GM18907 (cell line): ENCODE measurements around the gene NXPE4.
"Not testable (repeated sequence)": the region's sequence is repeated elsewhere in the genome, so short reads cannot be mapped to it uniquely, and the experiment has no call there.

Experiments
- ATAC-seq: cut with Tn5 transposase; IDR thresholded peaks from one replicate; pipeline ENCODE4 v1.9.1; 2021; ENCODE audit warnings: mild to moderate bottlenecking, moderate library complexity; ENCODE audit not compliant: unreplicated experiment

The NXPE4 gene

DNA sequence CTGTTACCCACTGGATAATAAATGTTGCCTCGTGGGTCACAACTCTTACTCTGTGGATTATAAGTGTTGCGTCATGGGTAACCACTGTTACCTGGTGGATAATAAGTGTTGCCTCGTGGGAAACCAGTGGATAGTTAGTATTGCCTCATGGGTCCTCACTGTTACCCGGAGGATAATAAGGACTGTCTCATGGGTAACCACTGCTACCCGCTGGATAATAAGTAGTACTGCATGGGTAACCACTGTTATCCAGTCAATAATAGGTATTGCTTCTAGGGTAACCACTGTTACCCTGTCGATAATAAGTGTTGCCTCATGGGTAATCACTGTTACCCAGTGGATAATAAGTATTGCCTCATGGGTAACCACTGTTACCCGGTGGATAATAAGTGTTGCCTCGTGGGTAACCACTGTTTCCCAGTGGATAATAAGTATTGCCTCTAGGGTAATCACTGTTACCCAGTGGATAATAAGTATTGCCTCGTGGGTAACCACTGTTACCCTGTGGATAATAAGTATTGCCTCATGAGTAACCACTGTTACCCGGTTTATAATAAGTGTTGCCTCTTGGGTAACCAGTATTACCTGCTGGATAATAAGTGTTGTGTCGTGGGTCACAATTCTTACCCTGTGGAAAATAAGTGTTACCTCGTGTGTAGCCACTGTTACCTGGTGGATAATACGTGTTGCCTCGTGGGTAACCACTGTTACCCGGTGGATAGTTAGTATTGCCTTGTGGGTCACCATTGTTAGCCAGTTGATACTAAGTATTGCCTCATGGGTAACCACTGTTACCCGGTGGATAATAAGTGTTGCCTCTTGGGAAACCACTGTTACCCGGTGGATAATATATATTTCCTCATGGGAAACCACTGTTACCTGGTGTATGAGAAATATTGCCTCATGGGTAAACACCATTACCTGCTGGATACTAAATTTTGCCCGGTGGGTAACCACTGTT is 15.7 kb upstream of the NXPE4 start:
- no peak for ATAC-seq

DNA sequence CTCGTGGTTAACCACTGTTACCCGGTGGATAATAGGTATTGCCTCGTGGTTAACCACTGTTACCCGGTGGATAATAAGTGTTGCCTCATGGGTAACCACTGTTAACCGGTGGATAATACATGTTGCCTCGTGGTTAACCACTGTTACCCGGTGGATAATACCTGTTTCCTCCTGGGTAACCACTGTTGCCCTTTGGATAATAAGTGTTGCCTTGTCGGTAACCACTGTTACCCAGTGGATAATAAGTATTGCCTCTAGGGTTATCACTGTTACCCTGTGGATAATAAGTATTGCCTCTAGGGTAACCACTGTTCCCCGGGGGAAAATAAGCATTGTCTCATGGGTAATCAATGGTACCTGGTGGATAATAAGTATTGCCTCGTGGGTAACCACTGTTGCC is 15.0 kb upstream of the NXPE4 start:
- no peak for ATAC-seq

DNA sequence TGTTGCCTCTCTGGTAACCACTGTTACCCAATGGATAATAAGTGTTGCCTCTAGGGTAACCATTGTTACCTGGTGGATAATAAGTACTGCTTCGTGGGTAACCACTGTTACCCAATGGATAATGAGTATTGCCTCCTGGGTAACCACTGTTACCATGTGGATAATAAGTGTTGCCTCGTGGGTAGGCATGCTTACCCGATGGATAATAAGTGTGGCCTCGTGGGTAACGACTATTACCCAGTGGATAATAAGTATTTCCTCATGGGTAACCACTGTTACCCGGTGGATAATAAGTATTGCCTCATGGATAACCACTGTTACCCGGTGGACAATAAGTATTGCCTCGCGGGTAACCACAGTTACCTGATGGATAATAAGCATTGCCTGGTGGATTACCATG is 13.8 kb upstream of the NXPE4 start:
- ATAC-seq, result no peak

- not testable (repeated sequence) for ATAC-seq
Measured at GRCh38 chr11:114608605-114609004, 13.0 kb upstream of the NXPE4 start.

DNA sequence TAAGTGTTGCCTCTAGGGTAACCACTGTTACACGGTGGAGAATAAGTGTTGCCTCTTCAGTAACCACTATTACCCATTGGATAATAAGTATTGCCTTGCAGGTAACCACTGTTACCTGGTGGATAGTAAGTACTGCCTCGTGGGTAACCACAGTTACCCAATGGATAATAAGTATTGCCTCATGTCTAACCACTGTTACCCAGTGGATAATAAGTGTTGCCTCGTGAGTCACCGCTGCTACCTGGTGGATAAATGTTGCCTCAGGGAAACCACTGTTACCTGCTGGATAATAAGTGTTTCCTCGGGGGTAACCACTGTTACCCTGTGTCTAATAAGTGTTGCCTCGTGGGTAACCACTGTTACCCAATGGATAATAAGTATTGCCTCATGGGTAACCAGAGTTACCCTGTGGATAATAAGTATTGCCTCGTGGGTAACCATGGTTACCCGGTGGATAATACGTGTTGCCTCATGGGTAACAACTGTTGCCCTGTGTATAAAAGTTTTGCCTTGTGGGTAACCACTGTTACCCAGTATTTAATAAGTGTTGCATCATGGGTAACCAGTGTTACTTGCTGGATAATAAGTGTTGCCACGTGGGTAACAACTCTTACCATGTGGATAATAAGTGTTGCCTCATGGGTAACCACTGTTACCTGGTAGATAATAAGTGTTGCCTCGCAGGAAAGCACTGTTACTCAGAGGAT is 12.3 kb upstream of the NXPE4 start:
- ATAC-seq, result no peak

DNA sequence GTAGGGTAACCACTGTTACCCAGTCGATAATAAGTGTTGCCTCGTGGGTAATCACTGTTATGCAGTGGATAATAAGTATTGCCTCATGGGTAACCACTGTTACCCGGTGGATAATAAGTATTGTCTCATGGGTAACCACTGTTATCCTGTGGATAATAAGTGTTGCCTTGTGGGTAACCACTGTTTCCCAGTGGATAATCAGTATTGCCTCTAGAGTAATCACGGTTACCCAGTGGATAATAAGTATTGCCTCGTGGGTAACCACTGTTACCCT is 11.2 kb upstream of the NXPE4 start:
- ATAC-seq, result not testable (repeated sequence)

GRCh38 chr11:114606003-114606801 is 10.6 kb upstream of the NXPE4 start:
- ATAC-seq, result peak; percentile 33

DNA sequence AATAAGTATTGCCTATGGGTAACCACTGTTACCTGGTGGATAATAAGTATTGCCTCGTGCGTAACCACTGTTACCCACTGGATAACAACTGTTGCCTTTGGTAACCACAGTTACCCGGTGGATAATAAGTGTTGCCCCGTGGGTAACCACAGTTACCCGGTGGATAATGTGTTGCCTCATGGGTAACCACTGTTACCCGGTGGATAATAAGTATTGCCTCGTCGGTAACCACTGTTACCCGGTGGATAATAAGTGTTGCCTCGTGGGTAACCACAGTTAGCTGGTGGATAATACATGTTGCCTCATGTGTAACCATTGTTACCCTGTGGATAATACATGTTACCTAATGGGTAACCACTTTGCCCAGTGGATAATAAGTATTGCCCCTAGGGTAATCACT is 9.8 kb upstream of the NXPE4 start:
- ATAC-seq, result no peak

DNA sequence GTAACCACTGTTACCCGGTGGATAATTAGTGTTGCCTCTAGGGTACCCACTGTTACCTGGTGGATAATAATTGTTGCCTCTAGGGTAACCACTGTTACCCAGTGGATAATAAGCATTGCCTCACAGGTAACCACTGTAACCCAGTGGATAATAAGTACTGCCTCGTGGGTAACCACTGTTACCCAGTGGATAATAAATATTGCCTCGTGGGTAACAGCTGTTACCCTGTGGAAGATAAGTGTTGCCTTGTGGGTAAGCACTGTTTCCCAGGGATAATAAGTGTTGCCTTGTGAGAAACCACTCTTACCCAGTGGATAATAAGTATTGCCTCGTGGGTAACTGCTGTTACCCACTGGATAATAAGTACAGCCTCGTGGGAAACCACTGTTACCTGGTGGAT is 9.3 kb upstream of the NXPE4 start:
- no peak for ATAC-seq

DNA sequence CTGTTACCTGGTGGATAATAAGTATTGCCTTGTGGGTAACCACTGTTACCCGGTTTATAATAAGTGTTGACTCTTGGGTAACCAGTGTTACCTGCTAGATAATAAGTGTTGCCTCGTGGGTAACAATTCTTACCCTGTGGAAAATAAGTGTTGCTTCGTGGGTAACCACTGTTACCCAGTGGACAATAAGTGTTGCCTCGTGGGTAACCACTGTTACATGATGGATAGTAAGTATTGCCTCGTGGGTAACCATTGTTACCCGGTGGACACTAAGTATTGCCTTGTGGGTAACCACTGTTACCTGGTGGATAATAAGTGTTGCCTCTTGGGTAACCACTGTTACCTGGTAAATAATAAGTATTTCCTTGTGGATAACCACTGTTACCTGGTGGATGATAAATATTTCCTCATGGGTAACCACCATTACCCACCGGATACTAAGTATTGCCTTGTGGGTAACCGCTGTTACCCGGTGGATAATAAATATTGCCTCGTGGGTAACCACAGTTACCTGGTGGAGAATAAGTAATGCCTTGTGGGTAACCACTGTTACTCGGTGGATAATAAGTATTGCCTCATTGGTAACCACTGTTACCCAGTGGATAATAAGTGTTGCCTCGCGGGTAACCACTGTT is 8.7 kb upstream of the NXPE4 start:
- no peak for ATAC-seq

GRCh38 chr11:114603151-114603550 is 7.6 kb upstream of the NXPE4 start:
- ATAC-seq, result not testable (repeated sequence)

GRCh38 chr11:114598461-114598860 is 2.9 kb upstream of the NXPE4 start:
- peak; percentile 46 for ATAC-seq

GRCh38 chr11:114596175-114596919 is 761 bp upstream of the NXPE4 start:
- ATAC-seq, result no peak

GRCh38 chr11:114594703-114595102 is 883 bp downstream of the NXPE4 start:
- ATAC-seq, result no peak

DNA sequence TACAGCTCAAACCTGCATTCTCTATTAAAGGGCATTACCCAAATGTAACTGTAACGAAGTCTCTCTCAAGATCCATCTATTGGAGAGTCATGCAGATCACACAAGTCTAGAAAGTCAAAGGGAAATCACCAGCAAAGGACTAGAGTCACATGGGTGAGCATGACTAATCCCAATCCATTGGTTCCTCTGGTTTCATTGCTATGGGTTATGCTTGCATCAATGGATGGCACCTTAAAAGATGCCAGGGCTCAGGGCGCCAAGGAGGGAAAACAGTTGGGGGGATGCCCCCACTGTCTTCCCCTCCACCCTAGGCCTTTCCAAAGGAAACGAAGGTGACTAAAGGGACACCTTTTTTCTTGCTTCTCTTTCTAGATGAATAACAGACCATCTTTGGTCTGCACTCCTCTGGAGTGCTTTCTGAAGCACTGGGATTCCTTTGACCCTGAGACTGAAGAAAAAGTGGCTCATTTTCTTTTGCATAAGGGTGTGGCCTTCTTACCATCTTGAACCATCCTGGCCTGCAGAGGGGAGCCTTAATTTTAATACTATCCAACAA is 8.1 kb downstream of the NXPE4 start:
- no peak for ATAC-seq

GRCh38 chr11:114586797-114587196 is 8.8 kb downstream of the NXPE4 start:
- no peak for ATAC-seq

DNA sequence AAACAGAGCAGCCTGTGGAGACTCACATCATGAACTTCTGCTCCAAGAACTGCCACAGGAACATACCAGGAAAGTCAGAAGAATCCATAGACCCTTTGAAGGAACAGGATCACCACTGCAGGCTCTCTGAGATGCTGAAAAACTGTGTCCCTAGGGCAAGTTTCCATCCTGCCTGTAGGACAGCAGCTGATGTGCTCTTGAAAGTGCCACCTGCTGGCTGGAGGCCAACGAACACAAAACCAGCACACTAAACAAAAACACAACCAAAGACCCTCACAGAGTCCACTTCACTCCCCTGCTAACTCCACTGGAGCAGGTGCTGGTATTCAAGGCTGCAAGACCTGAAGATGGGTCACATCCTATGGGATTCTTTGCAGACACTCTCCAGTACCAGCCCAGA is 23.9 kb downstream of the NXPE4 start:
- no peak for ATAC-seq

DNA sequence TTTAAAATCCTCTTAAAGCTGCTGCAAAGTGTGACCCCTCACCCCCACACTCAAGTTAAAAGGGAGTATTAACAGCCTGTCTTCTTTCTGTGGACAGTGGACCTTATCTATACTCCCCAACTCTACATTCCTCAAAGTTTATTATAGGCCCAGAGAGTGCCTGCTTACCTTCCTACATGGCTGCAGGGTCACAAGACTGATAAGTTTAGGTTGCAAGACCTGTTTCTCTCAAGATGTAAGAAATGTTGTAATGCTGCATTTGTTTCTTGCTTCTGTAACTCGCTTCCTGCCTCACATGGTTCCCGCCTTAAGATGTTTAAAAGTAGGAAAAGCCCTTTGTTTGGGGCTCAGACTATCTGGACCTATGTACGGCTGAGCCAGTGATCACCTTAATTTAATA is 25.8 kb downstream of the NXPE4 start:
- ATAC-seq, result no peak

DNA sequence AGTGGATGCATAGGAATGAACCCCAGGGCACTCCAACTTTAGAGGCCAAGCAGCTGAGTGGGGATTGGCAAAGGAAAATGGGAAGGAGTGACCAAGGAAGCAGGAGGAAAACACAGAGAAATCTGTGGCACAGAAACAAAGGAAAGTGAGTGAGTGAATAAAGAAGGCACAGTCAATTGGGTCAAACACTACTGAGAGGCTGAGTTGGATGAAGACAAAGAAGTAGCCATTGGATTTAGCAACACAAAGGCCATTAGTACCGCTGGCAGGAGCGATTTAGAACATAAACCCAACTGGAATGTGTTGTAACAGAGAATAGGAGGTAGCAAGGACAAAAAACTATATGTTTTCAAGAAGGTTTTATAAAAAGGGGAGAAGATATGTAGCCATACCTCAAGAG is 29.3 kb downstream of the NXPE4 start:
- no peak for ATAC-seq

GRCh38 chr11:114564831-114565230 is 30.8 kb downstream of the NXPE4 start:
- ATAC-seq, result no peak
